ENCODE measurements around the gene CEP250.
"Not testable (repeated sequence)": the region's sequence is repeated elsewhere in the genome, so short reads cannot be mapped to it uniquely, and the experiment has no call there.

Gene CEP250

DNA sequence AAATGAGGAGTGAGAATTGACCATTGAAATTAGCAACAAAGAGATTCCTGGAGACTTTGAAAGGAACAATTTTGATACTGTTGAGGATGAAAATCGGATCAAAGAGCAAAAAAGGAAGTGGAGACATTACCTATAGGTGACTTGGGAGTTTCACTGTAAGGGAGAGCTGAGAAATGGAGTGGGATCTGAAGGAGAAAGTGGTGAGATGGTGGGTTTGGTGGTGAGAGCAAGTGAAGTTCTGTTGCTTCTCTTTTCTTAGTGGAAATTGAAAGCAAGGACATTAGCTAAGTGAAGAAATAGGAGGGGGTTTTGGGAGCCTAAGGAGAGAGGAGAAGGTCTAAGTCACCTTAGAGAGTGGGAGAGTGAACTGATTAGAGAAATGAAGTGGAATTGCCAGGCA, 90.7 kb downstream of the CEP250 start:
- H3K27ac ChIP-seq (ENCODE audit: low read depth, low read length): no peak overlapping the region
- H3K4me1 ChIP-seq (ENCODE audit: control insufficient read depth, insufficient read depth, low read length): peaks cover 3% of the 10 kb centered on the region
- peaks cover 18% of the 10 kb centered on the region for H3K36me3 ChIP-seq (ENCODE audit: control insufficient read depth, insufficient read depth, low read length)
- H3K27me3 ChIP-seq (ENCODE audit: control insufficient read depth, insufficient read depth, low read length): no peaks in the 10 kb centered on the region
- H3K4me3 ChIP-seq (ENCODE audit: low read length): no peak overlapping the region
- H3K9ac ChIP-seq (ENCODE audit: low read length): no peak overlapping the region

- Histone ChIP-seq H3K4me1 (ENCODE audit: control insufficient read depth, insufficient read depth, low read length) (no peaks in the 10 kb centered on the region), H3K27ac (ENCODE audit: low read depth, low read length) (no peak overlapping the region), H3K27me3 (ENCODE audit: control insufficient read depth, insufficient read depth, low read length) (no peaks in the 10 kb centered on the region), H3K36me3 (ENCODE audit: control insufficient read depth, insufficient read depth, low read length) (peaks cover 23% of the 10 kb centered on the region), H3K9ac (ENCODE audit: low read length) (no peak overlapping the region), H3K4me3 (ENCODE audit: low read length) (no peak overlapping the region)
Measured at GRCh38 chr20:35547329-35547728, 91.9 kb downstream of the CEP250 start.

DNA sequence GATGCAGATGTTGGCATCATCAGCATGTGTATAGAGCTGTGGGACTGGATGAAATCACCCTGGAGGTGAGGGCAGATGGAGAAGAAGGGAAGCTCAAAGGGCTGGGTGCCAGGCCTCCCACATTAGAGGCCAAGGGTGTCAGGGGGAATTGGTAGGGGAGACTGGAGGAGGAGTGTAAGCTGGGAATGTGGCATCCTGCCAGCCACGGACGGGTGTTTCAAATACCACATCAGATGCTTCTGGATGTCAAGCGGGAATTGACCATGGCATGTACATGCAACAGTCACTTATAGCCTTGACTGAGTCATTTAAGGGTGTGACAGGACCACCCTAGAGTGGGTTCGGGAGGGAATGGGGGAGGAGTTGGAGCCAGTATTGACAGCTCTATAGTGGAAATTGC, 96.1 kb downstream of the CEP250 start:
- Histone ChIP-seq H3K4me1 (ENCODE audit: control insufficient read depth, insufficient read depth, low read length) (no peaks in the 10 kb centered on the region), H3K36me3 (ENCODE audit: control insufficient read depth, insufficient read depth, low read length) (peaks cover 37% of the 10 kb centered on the region), H3K4me3 (ENCODE audit: low read length) (no peak overlapping the region), H3K27me3 (ENCODE audit: control insufficient read depth, insufficient read depth, low read length) (no peaks in the 10 kb centered on the region), H3K27ac (ENCODE audit: low read depth, low read length) (no peak overlapping the region), H3K9ac (ENCODE audit: low read length) (no peak overlapping the region)

DNA sequence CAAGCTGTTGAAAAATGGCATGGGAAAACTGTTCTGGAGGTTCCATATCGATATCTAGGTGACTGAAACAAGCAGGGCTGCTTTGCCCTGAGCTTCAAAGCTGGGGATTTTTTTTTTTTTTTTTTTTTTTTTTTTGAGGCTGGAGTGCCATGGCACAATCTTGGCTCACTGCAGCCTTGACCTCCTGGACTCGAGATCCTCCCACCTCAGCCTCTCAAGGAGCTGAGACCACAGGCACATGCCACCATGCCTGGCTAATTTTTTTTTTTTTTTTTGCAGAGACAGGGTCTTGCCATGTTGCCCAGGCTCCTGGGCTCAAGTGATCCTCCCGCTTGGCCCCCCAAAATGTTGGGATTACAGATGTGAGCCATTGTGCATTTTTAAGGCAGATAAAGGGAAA, 97.5 kb downstream of the CEP250 start:
- H3K27ac ChIP-seq (ENCODE audit: low read depth, low read length): no peak overlapping the region
- H3K36me3 ChIP-seq (ENCODE audit: control insufficient read depth, insufficient read depth, low read length): peaks cover 40% of the 10 kb centered on the region
- no peak overlapping the region for H3K4me3 ChIP-seq (ENCODE audit: low read length)
- no peaks in the 10 kb centered on the region for H3K27me3 ChIP-seq (ENCODE audit: control insufficient read depth, insufficient read depth, low read length)
- no peak overlapping the region for H3K9ac ChIP-seq (ENCODE audit: low read length)
- no peaks in the 10 kb centered on the region for H3K4me1 ChIP-seq (ENCODE audit: control insufficient read depth, insufficient read depth, low read length)

DNA sequence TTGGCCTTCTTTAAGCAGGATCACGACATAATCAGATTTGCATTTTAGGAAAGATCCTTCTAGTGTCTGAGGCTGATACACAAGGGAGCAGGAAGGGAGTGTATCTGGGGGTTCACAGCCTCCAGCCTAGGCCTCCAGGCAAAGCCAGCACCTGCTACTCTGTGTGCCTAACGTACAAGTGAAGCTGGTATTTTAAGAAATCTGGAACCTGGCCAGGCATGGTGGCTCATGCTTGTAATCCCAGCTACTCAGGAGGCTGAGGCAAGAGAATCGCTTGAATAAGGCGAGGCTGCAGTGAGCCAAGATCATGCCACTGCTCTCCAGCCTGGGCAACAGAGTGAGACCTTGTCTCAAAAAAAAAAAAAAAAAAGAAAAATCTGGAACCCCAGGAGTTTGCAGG, 100.1 kb downstream of the CEP250 start:
- peaks cover 29% of the 10 kb centered on the region for H3K36me3 ChIP-seq (ENCODE audit: control insufficient read depth, insufficient read depth, low read length)
- H3K4me3 ChIP-seq (ENCODE audit: low read length); H3K27me3 ChIP-seq (ENCODE audit: control insufficient read depth, insufficient read depth, low read length); H3K27ac ChIP-seq (ENCODE audit: low read depth, low read length); H3K9ac ChIP-seq (ENCODE audit: low read length); H3K4me1 ChIP-seq (ENCODE audit: control insufficient read depth, insufficient read depth, low read length): not testable (repeated sequence)

DNA sequence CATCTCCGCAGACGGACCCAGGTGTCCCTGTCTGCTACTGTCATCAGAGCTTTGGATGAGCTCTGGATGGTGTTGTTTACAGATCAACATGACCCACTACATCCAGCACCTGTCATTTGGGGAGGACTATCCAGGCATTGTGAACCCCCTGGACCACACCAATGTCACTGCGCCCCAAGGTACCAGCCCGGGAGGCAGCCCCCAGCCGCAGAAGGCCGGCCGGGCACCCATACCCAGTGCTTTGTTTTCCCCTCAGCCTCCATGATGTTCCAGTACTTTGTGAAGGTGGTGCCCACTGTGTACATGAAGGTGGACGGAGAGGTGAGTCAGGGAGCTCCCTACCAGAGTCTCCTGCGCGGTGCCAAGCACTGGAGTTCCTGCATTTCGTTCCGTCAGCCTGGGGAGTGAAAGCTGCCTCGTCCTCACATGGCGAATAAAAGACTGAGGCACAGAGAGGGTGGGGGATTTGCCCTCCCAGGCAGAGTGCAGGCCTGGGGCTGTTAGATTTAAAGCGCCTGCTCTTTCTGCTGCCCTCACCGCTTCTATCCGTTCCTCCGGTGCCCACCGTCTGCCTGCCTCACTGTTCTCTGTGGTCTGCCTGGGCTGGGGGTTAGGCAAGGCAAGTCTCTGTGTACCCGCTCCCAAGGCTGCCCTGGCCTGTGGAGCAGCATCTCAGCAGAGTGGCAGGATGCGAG, 100.7 kb downstream of the CEP250 start:
- Histone ChIP-seq H3K4me1 (ENCODE audit: control insufficient read depth, insufficient read depth, low read length) (no peaks in the 10 kb centered on the region), H3K27ac (ENCODE audit: low read depth, low read length) (no peak overlapping the region), H3K9ac (ENCODE audit: low read length) (no peak overlapping the region), H3K36me3 (ENCODE audit: control insufficient read depth, insufficient read depth, low read length) (peaks cover 25% of the 10 kb centered on the region), H3K27me3 (ENCODE audit: control insufficient read depth, insufficient read depth, low read length) (no peaks in the 10 kb centered on the region), H3K4me3 (ENCODE audit: low read length) (no peak overlapping the region)

DNA sequence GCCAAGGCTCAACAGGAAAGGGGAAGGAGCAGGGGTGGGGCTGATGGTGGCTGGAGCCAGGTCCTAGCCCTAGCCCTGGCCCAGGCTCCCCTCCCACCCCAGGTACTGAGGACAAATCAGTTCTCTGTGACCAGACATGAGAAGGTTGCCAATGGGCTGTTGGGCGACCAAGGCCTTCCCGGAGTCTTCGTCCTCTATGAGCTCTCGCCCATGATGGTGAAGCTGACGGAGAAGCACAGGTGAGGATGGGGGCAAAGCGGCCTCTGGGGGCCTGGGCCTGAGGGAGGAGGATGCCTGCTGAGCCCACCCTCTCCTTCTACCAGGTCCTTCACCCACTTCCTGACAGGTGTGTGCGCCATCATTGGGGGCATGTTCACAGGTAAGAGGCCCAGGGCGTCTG, 101.5 kb downstream of the CEP250 start:
- H3K4me3 ChIP-seq (ENCODE audit: low read length): no peak overlapping the region
- H3K27ac ChIP-seq (ENCODE audit: low read depth, low read length): no peak overlapping the region
- peaks cover 21% of the 10 kb centered on the region for H3K36me3 ChIP-seq (ENCODE audit: control insufficient read depth, insufficient read depth, low read length)
- no peaks in the 10 kb centered on the region for H3K4me1 ChIP-seq (ENCODE audit: control insufficient read depth, insufficient read depth, low read length)
- no peaks in the 10 kb centered on the region for H3K27me3 ChIP-seq (ENCODE audit: control insufficient read depth, insufficient read depth, low read length)
- H3K9ac ChIP-seq (ENCODE audit: low read length): no peak overlapping the region

GRCh38 chr20:35558451-35558850, 103.1 kb downstream of the CEP250 start:
- H3K36me3 ChIP-seq (ENCODE audit: control insufficient read depth, insufficient read depth, low read length): peaks cover 20% of the 10 kb centered on the region
- no peaks in the 10 kb centered on the region for H3K27me3 ChIP-seq (ENCODE audit: control insufficient read depth, insufficient read depth, low read length)
- H3K4me1 ChIP-seq (ENCODE audit: control insufficient read depth, insufficient read depth, low read length): no peaks in the 10 kb centered on the region
- no peak overlapping the region for H3K9ac ChIP-seq (ENCODE audit: low read length)
- H3K27ac ChIP-seq (ENCODE audit: low read depth, low read length): no peak overlapping the region
- no peak overlapping the region for H3K4me3 ChIP-seq (ENCODE audit: low read length)

DNA sequence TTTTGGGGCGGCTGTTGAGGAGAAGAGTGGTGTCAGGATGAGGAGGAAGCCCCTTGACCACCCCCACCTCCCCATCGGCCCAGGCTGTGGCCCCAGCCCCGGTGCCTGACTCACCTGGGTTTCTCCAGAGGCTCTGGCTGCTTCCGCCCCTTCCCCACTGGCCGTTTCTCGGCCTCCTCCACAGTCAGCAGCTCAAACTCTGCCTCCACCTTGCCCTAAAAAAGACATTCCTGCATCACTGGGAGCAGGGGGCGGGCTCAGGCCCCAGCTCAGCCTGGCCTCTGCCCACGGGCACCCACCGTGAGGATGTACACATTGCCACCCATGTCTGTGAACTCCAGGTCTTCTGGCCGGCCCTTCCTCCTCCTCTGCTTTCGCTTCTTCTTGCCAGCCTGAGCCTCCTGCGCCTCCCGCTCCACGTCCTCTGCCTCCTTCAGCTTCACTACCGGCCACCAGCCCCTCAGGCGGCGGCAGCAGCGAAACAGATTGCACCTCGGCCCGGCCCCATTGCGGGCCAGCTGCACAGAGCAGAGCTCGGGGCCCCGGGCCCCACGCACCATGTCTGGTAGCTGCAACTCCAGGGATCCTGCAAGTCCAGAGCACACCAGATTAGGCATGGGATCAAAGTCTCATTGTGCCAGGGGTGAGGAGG, 103.8 kb downstream of the CEP250 start:
- no peak overlapping the region for H3K27ac ChIP-seq (ENCODE audit: low read depth, low read length)
- peaks cover 17% of the 10 kb centered on the region for H3K36me3 ChIP-seq (ENCODE audit: control insufficient read depth, insufficient read depth, low read length)
- H3K4me1 ChIP-seq (ENCODE audit: control insufficient read depth, insufficient read depth, low read length): no peaks in the 10 kb centered on the region
- no peaks in the 10 kb centered on the region for H3K27me3 ChIP-seq (ENCODE audit: control insufficient read depth, insufficient read depth, low read length)
- H3K4me3 ChIP-seq (ENCODE audit: low read length): no peak overlapping the region
- H3K9ac ChIP-seq (ENCODE audit: low read length): no peak overlapping the region

DNA sequence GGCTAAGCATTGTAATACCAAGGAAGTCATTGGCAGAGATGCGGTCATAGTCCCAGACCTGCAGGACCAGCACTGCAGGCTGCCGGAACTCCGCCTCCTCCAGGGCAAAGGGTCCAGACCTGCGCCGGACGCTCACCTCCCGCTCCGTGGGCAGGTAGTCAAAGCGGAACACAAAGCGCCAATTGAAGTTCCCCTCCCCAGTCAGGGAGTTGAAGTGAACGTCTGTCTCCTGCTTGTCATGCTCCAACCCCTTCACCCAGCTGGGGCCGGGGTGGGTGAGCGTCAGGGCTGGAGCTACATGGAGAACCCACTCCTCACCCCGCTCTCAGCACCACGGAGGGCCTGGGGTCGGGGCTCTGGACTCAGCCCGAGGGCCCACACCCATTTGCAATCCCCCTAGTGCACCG, 104.7 kb downstream of the CEP250 start:
- Histone ChIP-seq H3K4me1 (ENCODE audit: control insufficient read depth, insufficient read depth, low read length) (no peaks in the 10 kb centered on the region), H3K4me3 (ENCODE audit: low read length) (no peak overlapping the region), H3K36me3 (ENCODE audit: control insufficient read depth, insufficient read depth, low read length) (peaks cover 11% of the 10 kb centered on the region), H3K27ac (ENCODE audit: low read depth, low read length) (no peak overlapping the region), H3K27me3 (ENCODE audit: control insufficient read depth, insufficient read depth, low read length) (no peaks in the 10 kb centered on the region), H3K9ac (ENCODE audit: low read length) (no peak overlapping the region)

- no peak overlapping the region for H3K9ac ChIP-seq (ENCODE audit: low read length)
- H3K4me3 ChIP-seq (ENCODE audit: low read length): no peak overlapping the region
- H3K27me3 ChIP-seq (ENCODE audit: control insufficient read depth, insufficient read depth, low read length): no peaks in the 10 kb centered on the region
- no peaks in the 10 kb centered on the region for H3K4me1 ChIP-seq (ENCODE audit: control insufficient read depth, insufficient read depth, low read length)
- peaks cover 6% of the 10 kb centered on the region for H3K36me3 ChIP-seq (ENCODE audit: control insufficient read depth, insufficient read depth, low read length)
- no peak overlapping the region for H3K27ac ChIP-seq (ENCODE audit: low read depth, low read length)
Measured at GRCh38 chr20:35560541-35560940, 105.1 kb downstream of the CEP250 start.

DNA sequence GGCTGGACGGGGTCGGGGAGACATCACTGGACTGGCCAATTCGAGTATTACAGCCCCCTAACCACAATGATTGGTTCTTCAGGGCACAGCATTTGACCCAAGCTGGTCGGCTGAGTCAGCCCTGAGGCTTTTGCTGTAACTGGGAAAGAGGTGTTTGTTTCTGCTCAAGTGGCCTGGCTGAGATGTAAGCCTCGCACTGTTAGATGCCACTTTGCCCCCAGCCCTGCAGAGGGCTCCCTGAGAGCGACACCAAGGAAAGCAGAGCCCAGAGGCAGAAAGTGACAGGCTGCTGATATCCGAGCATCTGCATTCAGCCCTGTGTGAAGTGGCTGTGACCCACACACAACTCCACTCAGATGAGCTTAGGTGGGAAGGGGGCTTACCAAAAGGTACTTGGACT, 105.9 kb downstream of the CEP250 start:
- peaks cover 6% of the 10 kb centered on the region for H3K36me3 ChIP-seq (ENCODE audit: control insufficient read depth, insufficient read depth, low read length)
- no peak overlapping the region for H3K27ac ChIP-seq (ENCODE audit: low read depth, low read length)
- no peak overlapping the region for H3K9ac ChIP-seq (ENCODE audit: low read length)
- no peaks in the 10 kb centered on the region for H3K27me3 ChIP-seq (ENCODE audit: control insufficient read depth, insufficient read depth, low read length)
- no peak overlapping the region for H3K4me3 ChIP-seq (ENCODE audit: low read length)
- H3K4me1 ChIP-seq (ENCODE audit: control insufficient read depth, insufficient read depth, low read length): no peaks in the 10 kb centered on the region

GRCh38 chr20:35561671-35562070, 106.3 kb downstream of the CEP250 start:
- Histone ChIP-seq H3K27ac (ENCODE audit: low read depth, low read length) (no peak overlapping the region), H3K4me3 (ENCODE audit: low read length) (no peak overlapping the region), H3K9ac (ENCODE audit: low read length) (no peak overlapping the region), H3K4me1 (ENCODE audit: control insufficient read depth, insufficient read depth, low read length) (no peaks in the 10 kb centered on the region), H3K27me3 (ENCODE audit: control insufficient read depth, insufficient read depth, low read length) (no peaks in the 10 kb centered on the region), H3K36me3 (ENCODE audit: control insufficient read depth, insufficient read depth, low read length) (peaks cover 4% of the 10 kb centered on the region)
